Endothelial cell (in vitro differentiated cells): ENCODE data around the gene TAL2. TPM values are rescaled to one million over a fixed set of nuclear protein-coding genes. Genes with fewer than 3 reads are reported as not detected.

Source experiments
- DNase-seq: peaks from one replicate; pipeline ENCODE4 v3.0.0; 2021; ENCODE audit warnings: low spot score
- H3K27ac Mint-ChIP-seq: one replicate; pipeline ENCODE4 v1.8.0; 2021; ENCODE audit warnings: mixed read lengths, inconsistent platforms; ENCODE audit not compliant: unreplicated experiment
- H3K27me3 Mint-ChIP-seq: one replicate; pipeline ENCODE4 v1.8.0; 2021; ENCODE audit warnings: mild to moderate bottlenecking, moderate library complexity, mixed read lengths, inconsistent platforms; ENCODE audit not compliant: unreplicated experiment
- H3K36me3 Mint-ChIP-seq: one replicate; pipeline ENCODE4 v1.8.0; 2021; ENCODE audit warnings: mild to moderate bottlenecking, low read depth, mixed read lengths, inconsistent platforms; ENCODE audit not compliant: unreplicated experiment
- H3K4me1 Mint-ChIP-seq: one replicate; pipeline ENCODE4 v1.8.0; 2021; ENCODE audit warnings: mild to moderate bottlenecking, mixed read lengths, inconsistent platforms; ENCODE audit not compliant: unreplicated experiment
- H3K4me3 Mint-ChIP-seq: one replicate; pipeline ENCODE4 v1.8.0; 2021; ENCODE audit warnings: mild to moderate bottlenecking, mixed read lengths, inconsistent platforms; ENCODE audit not compliant: unreplicated experiment
- H3K9me3 Mint-ChIP-seq: one replicate; pipeline ENCODE4 v1.8.0; 2021; ENCODE audit warnings: mixed read lengths, inconsistent platforms; ENCODE audit not compliant: unreplicated experiment
- CTCF ChIP-seq: fragments of 200-600 bp; sonication (generic); IDR thresholded peaks from one replicate; pipeline ENCODE4 v1.5.0; 2021; ENCODE audit warnings: antibody characterized with exemption; ENCODE audit not compliant: unreplicated experiment
- total RNA-seq: library from RNA; stranded (reverse); fragmentation: NEBNext Ultra II Directional; extraction: Animal tissue kit (Norgen Biotek cat#: 25700); gene quantifications from one replicate; pipeline ENCODE4 v1.2.1, GENCODE V29; 2021; ENCODE audit not compliant: unreplicated experiment

Gene TAL2
- total RNA-seq, 1 donor from 2014 or later: 3.5 TPM

- no peaks in the 10 kb centered on the region for H3K4me1 Mint-ChIP-seq
- DNase-seq: no peak
- no peaks in the 10 kb centered on the region for H3K9me3 Mint-ChIP-seq
- no peak overlapping the region for H3K4me3 Mint-ChIP-seq
- no peaks in the 10 kb centered on the region for H3K27me3 Mint-ChIP-seq
- no peaks in the 10 kb centered on the region for H3K36me3 Mint-ChIP-seq
- H3K27ac Mint-ChIP-seq: no peak overlapping the region
- no peak for TF ChIP-seq CTCF
Measured at GRCh38 chr9:105706156-105706555, 43.9 kb downstream of the TAL2 start.

- no peak overlapping the region for H3K4me3 Mint-ChIP-seq
- DNase-seq: no peak
- H3K36me3 Mint-ChIP-seq: no peaks in the 10 kb centered on the region
- H3K27ac Mint-ChIP-seq: no peak overlapping the region
- H3K27me3 Mint-ChIP-seq: peaks cover 1% of the 10 kb centered on the region
- H3K9me3 Mint-ChIP-seq: no peaks in the 10 kb centered on the region
- TF ChIP-seq CTCF: no peak
- H3K4me1 Mint-ChIP-seq: no peaks in the 10 kb centered on the region
Measured at GRCh38 chr9:105708405-105708804, 46.1 kb downstream of the TAL2 start.

GRCh38 chr9:105710638-105711037, 48.4 kb downstream of the TAL2 start:
- no peaks in the 10 kb centered on the region for H3K36me3 Mint-ChIP-seq
- H3K27ac Mint-ChIP-seq: no peak overlapping the region
- no peaks in the 10 kb centered on the region for H3K4me1 Mint-ChIP-seq
- no peak overlapping the region for H3K4me3 Mint-ChIP-seq
- peaks cover 1% of the 10 kb centered on the region for H3K27me3 Mint-ChIP-seq
- TF ChIP-seq CTCF: no peak
- no peaks in the 10 kb centered on the region for H3K9me3 Mint-ChIP-seq
- no peak for DNase-seq

- no peak for DNase-seq
- Mint-ChIP-seq H3K4me1 (no peaks in the 10 kb centered on the region), H3K36me3 (no peaks in the 10 kb centered on the region), H3K27me3 (peaks cover 1% of the 10 kb centered on the region), H3K4me3 (no peak overlapping the region), H3K9me3 (no peaks in the 10 kb centered on the region), H3K27ac (no peak overlapping the region)
- no peak for TF ChIP-seq CTCF
Measured at GRCh38 chr9:105711867-105712266, 49.6 kb downstream of the TAL2 start.

- Mint-ChIP-seq H3K4me3 (no peak overlapping the region), H3K27me3 (peaks cover 1% of the 10 kb centered on the region), H3K36me3 (no peaks in the 10 kb centered on the region), H3K27ac (no peak overlapping the region), H3K4me1 (no peaks in the 10 kb centered on the region), H3K9me3 (no peaks in the 10 kb centered on the region)
- no peak for DNase-seq
- TF ChIP-seq CTCF: no peak
Measured at GRCh38 chr9:105712297-105712696, 50.0 kb downstream of the TAL2 start.

Other genes with a start within 250 kb of the TAL2 start
- gene FSD1L, start 214.4 kb upstream of the TAL2 start, total RNA-seq: 5.6 TPM
- 16.4 TPM for gene FKTN, start 104.3 kb upstream of the TAL2 start, total RNA-seq
- 11.8 TPM for gene TMEM38B, start 32.1 kb downstream of the TAL2 start, total RNA-seq